Right cardiac atrium (tissue), 5 donors: Measurements from ENCODE around the gene CST6. TPM values are rescaled to one million over a fixed set of nuclear protein-coding genes. Genes with fewer than 3 reads are reported as not detected.

Source experiments
- polyA plus RNA-seq: library from polyadenylated mRNA; stranded (reverse); fragments of 200-250 nt; gene quantifications from one replicate; pipeline ENCODE4 v1.2.3, GENCODE V29; 2013
- total RNA-seq, 4 donors: library from RNA; stranded (reverse); fragmentation: NEBNext Ultra II Directional; extraction: Animal tissue kit (Norgen Biotek cat#: 25700); gene quantifications; one replicate each; pipeline ENCODE4 v1.2.1, GENCODE V29; 2021
- donor health status: healthy with polysubstance abuse.
- donor health status: DM: no; HTN: yes; CAD: no.
- donor health status: DM: no; HTN: no; CAD: no.
- donor health status: DM: no; HTN: yes; CAD: no; lungs with severe emphysema.
- donor health status: DM: yes; HTN: yes; CAD: no.

Gene CST6
- total and polyA plus RNA-seq, 5 donors, result 1.2 to 3.6 (median 2.1) TPM

Other genes starting within 250 kb of the CST6 start
- gene AP5B1, start 231.0 kb upstream of the CST6 start, total RNA-seq, result 10 to 100 TPM in 1 of 4 donors, 1 to 10 TPM in 3; 9.0 to 14.1 (median 9.1) TPM
- gene AP5B1, start 231.0 kb upstream of the CST6 start, polyA plus RNA-seq, result 6.6 TPM
- gene OVOL1, start 224.9 kb upstream of the CST6 start, total RNA-seq, result not detected
- not detected for gene OVOL1, start 224.9 kb upstream of the CST6 start, polyA plus RNA-seq
- gene SNX32, start 178.0 kb upstream of the CST6 start, total RNA-seq, result under 1 TPM in 3 of 4 donors, not detected in 1; 0.20 to 0.88 (median 0.48) TPM
- 0.20 TPM for gene SNX32, start 178.0 kb upstream of the CST6 start, polyA plus RNA-seq
- 100 to 1,000 TPM; 285 to 470 (median 377) TPM for gene CFL1, start 153.8 kb upstream of the CST6 start, total RNA-seq
- 389 TPM for gene CFL1, start 153.8 kb upstream of the CST6 start, polyA plus RNA-seq
- 10 to 100 TPM; 33.3 to 39.5 (median 35.8) TPM for gene MUS81, start 151.6 kb upstream of the CST6 start, total RNA-seq
- gene MUS81, start 151.6 kb upstream of the CST6 start, polyA plus RNA-seq, result 44.7 TPM
- 100 to 1,000 TPM; 139 to 164 (median 142) TPM for gene EFEMP2, start 139.2 kb upstream of the CST6 start, total RNA-seq
- 128 TPM for gene EFEMP2, start 139.2 kb upstream of the CST6 start, polyA plus RNA-seq
- 1 to 10 TPM in 1 of 4 donors, under 1 TPM in 3; 0.45 to 1.7 (median 0.64) TPM for gene CTSW, start 132.2 kb upstream of the CST6 start, total RNA-seq
- 0.79 TPM for gene CTSW, start 132.2 kb upstream of the CST6 start, polyA plus RNA-seq
- gene FIBP, start 123.5 kb upstream of the CST6 start, total RNA-seq, result 10 to 100 TPM; 39.7 to 46.6 (median 42.8) TPM
- gene FIBP, start 123.5 kb upstream of the CST6 start, polyA plus RNA-seq, result 37.8 TPM
- gene CCDC85B, start 121.3 kb upstream of the CST6 start, total RNA-seq, result 10 to 100 TPM; 50.8 to 61.3 (median 57.4) TPM
- gene CCDC85B, start 121.3 kb upstream of the CST6 start, polyA plus RNA-seq, result 80.3 TPM
- gene FOSL1, start 111.6 kb upstream of the CST6 start, total RNA-seq, result 1 to 10 TPM in 1 of 4 donors, under 1 TPM in 3; 0.57 to 5.5 (median 0.83) TPM
- 2.6 TPM for gene FOSL1, start 111.6 kb upstream of the CST6 start, polyA plus RNA-seq
- gene C11orf68, start 92.9 kb upstream of the CST6 start, total RNA-seq, result 10 to 100 TPM; 31.1 to 41.8 (median 38.7) TPM
- gene C11orf68, start 92.9 kb upstream of the CST6 start, polyA plus RNA-seq, result 39.8 TPM
- 10 to 100 TPM; 82.9 to 90.2 (median 85.2) TPM for gene DRAP1, start 92.6 kb upstream of the CST6 start, total RNA-seq
- 130 TPM for gene DRAP1, start 92.6 kb upstream of the CST6 start, polyA plus RNA-seq
- gene TSGA10IP, start 66.5 kb upstream of the CST6 start, total RNA-seq, result not detected
- not detected for gene TSGA10IP, start 66.5 kb upstream of the CST6 start, polyA plus RNA-seq
- 10 to 100 TPM; 34.3 to 41.7 (median 36.9) TPM for gene SART1, start 50.3 kb upstream of the CST6 start, total RNA-seq
- 41.3 TPM for gene SART1, start 50.3 kb upstream of the CST6 start, polyA plus RNA-seq
- 10 to 100 TPM; 19.3 to 22.2 (median 20.8) TPM for gene EIF1AD, start 9.9 kb upstream of the CST6 start, total RNA-seq
- gene EIF1AD, start 9.9 kb upstream of the CST6 start, polyA plus RNA-seq, result 18.5 TPM
- 100 to 1,000 TPM; 175 to 258 (median 218) TPM for gene BANF1, start 9.5 kb upstream of the CST6 start, total RNA-seq
- gene BANF1, start 9.5 kb upstream of the CST6 start, polyA plus RNA-seq, result 274 TPM
- not detected for gene CATSPER1, start 14.5 kb downstream of the CST6 start, total RNA-seq
- not detected for gene CATSPER1, start 14.5 kb downstream of the CST6 start, polyA plus RNA-seq
- 10 to 100 TPM; 10.8 to 13.6 (median 12.1) TPM for gene GAL3ST3, start 37.2 kb downstream of the CST6 start, total RNA-seq
- 8.9 TPM for gene GAL3ST3, start 37.2 kb downstream of the CST6 start, polyA plus RNA-seq
- gene SF3B2, start 40.4 kb downstream of the CST6 start, total RNA-seq, result 10 to 100 TPM; 84.4 to 97.7 (median 91.7) TPM
- gene SF3B2, start 40.4 kb downstream of the CST6 start, polyA plus RNA-seq, result 62.1 TPM
- 10 to 100 TPM; 48.3 to 82.5 (median 56.5) TPM for gene PACS1, start 58.3 kb downstream of the CST6 start, total RNA-seq
- 30.9 TPM for gene PACS1, start 58.3 kb downstream of the CST6 start, polyA plus RNA-seq
- gene KLC2, start 245.7 kb downstream of the CST6 start, total RNA-seq, result 10 to 100 TPM; 27.8 to 33.4 (median 30.6) TPM
- gene KLC2, start 245.7 kb downstream of the CST6 start, polyA plus RNA-seq, result 34.7 TPM